ENCODE measurements around the gene CNDP2. TPM values are rescaled to one million over a fixed set of nuclear protein-coding genes. Genes with fewer than 3 reads are reported as not detected.
A peak's percentile ranks its signal among the peaks of the same experiment; 100 is the strongest.

Gene CNDP2
- total and polyA plus RNA-seq, 2 of the 13 experiments (the other 11 are each of a cell fraction or from before 2014, with no cell fraction given) = 64.7 to 80.8 TPM

GRCh38 chr18:74496508-74497323 lies 553 bp downstream of the CNDP2 start (continued):
- TF ChIP-seq, protein P1, sequence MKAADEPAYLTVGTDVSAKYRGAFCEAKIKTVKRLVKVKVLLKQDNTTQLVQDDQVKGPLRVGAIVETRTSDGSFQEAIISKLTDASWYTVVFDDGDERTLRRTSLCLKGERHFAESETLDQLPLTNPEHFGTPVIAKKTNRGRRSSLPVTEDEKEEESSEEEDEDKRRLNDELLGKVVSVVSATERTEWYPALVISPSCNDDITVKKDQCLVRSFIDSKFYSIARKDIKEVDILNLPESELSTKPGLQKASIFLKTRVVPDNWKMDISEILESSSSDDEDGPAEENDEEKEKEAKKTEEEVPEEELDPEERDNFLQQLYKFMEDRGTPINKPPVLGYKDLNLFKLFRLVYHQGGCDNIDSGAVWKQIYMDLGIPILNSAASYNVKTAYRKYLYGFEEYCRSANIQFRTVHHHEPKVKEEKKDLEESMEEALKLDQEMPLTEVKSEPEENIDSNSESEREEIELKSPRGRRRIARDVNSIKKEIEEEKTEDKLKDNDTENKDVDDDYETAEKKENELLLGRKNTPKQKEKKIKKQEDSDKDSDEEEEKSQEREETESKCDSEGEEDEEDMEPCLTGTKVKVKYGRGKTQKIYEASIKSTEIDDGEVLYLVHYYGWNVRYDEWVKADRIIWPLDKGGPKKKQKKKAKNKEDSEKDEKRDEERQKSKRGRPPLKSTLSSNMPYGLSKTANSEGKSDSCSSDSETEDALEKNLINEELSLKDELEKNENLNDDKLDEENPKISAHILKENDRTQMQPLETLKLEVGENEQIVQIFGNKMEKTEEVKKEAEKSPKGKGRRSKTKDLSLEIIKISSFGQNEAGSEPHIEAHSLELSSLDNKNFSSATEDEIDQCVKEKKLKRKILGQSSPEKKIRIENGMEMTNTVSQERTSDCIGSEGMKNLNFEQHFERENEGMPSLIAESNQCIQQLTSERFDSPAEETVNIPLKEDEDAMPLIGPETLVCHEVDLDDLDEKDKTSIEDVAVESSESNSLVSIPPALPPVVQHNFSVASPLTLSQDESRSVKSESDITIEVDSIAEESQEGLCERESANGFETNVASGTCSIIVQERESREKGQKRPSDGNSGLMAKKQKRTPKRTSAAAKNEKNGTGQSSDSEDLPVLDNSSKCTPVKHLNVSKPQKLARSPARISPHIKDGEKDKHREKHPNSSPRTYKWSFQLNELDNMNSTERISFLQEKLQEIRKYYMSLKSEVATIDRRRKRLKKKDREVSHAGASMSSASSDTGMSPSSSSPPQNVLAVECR (CRISPR knock-in tag; IDR thresholded peaks at IDR 0.05; ENCODE audit: borderline replicate concordance) = peak; percentile 92
- TF ChIP-seq JUND (CRISPR knock-in tag; IDR thresholded peaks at IDR 0.05) (no peak), STAG1 (CRISPR knock-in tag; IDR thresholded peaks at IDR 0.05) (no peak), PCBP2 (optimal IDR thresholded peaks at IDR 0.05; ENCODE audit: low read depth, low read length, poor library complexity, severe bottlenecking) (no peak), ZNF460 (CRISPR knock-in tag; IDR thresholded peaks at IDR 0.05; ENCODE audit: borderline replicate concordance) (no peak), IRX3 (CRISPR knock-in tag; IDR thresholded peaks at IDR 0.05; ENCODE audit: borderline replicate concordance, low read depth) (peak; percentile 46; the same call in 1 of the 2 replicates), PHF21A (CRISPR knock-in tag; IDR thresholded peaks at IDR 0.05) (peak; percentile 23; the same call in 1 of the 2 replicates), FOSL1 (CRISPR knock-in tag; IDR thresholded peaks at IDR 0.05; ENCODE audit: borderline replicate concordance) (no peak), ZNF30 (CRISPR knock-in tag; IDR thresholded peaks at IDR 0.05) (no peak), RFXANK (CRISPR knock-in tag; IDR thresholded peaks at IDR 0.05) (0 out of 2 replicates have a peak, but pooled peaks have one; percentile 11), E2F1 (CRISPR knock-in tag; IDR thresholded peaks at IDR 0.05) (peak; percentile 12; the same call in 1 of the 2 replicates), ZNF777 (CRISPR knock-in tag; IDR thresholded peaks at IDR 0.05) (0 out of 2 replicates have a peak, but pooled peaks have one; percentile 0), ONECUT2 (CRISPR knock-in tag; IDR thresholded peaks at IDR 0.05) (no peak), SRSF1 (optimal IDR thresholded peaks at IDR 0.05; ENCODE audit: low read depth, low read length) (no peak), NR2C2 (CRISPR knock-in tag; IDR thresholded peaks at IDR 0.05; ENCODE audit: borderline replicate concordance) (peak; percentile 75; the same call in 1 of the 2 replicates), ZNF660 (CRISPR knock-in tag; IDR thresholded peaks at IDR 0.05; ENCODE audit: borderline replicate concordance, low read depth) (no peak), ZNF484 (CRISPR knock-in tag; IDR thresholded peaks at IDR 0.05; ENCODE audit: borderline replicate concordance, low read depth) (no peak)
- TF ChIP-seq, protein P2, sequence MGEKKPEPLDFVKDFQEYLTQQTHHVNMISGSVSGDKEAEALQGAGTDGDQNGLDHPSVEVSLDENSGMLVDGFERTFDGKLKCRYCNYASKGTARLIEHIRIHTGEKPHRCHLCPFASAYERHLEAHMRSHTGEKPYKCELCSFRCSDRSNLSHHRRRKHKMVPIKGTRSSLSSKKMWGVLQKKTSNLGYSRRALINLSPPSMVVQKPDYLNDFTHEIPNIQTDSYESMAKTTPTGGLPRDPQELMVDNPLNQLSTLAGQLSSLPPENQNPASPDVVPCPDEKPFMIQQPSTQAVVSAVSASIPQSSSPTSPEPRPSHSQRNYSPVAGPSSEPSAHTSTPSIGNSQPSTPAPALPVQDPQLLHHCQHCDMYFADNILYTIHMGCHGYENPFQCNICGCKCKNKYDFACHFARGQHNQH (CRISPR knock-in tag; IDR thresholded peaks at IDR 0.05) = no peak; the same call in 1 of the 2 replicates
- TF ChIP-seq, protein P3, sequence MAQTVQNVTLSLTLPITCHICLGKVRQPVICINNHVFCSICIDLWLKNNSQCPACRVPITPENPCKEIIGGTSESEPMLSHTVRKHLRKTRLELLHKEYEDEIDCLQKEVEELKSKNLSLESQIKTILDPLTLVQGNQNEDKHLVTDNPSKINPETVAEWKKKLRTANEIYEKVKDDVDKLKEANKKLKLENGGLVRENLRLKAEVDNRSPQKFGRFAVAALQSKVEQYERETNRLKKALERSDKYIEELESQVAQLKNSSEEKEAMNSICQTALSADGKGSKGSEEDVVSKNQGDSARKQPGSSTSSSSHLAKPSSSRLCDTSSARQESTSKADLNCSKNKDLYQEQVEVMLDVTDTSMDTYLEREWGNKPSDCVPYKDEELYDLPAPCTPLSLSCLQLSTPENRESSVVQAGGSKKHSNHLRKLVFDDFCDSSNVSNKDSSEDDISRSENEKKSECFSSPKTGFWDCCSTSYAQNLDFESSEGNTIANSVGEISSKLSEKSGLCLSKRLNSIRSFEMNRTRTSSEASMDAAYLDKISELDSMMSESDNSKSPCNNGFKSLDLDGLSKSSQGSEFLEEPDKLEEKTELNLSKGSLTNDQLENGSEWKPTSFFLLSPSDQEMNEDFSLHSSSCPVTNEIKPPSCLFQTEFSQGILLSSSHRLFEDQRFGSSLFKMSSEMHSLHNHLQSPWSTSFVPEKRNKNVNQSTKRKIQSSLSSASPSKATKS (CRISPR knock-in tag; IDR thresholded peaks at IDR 0.05) = no peak

Measured in HepG2 (cell line).